IMR-90 (cell line): Measurements from ENCODE around the gene MTHFD2L. TPM values are rescaled to one million over a fixed set of nuclear protein-coding genes. Genes with fewer than 3 reads are reported as not detected.
A peak's percentile ranks its signal among the peaks of the same experiment; 100 is the strongest.

Source experiments
- ATAC-seq: fragments of 200-7000 bp; cut with Tn5 transposase; 2 replicates; pipeline ENCODE4 v1.9.1; 2020; ENCODE audit warnings: low read depth, mild to moderate bottlenecking, moderate library complexity
- BruUV-seq: library from RNA; stranded (reverse); fragments of 400-500 nt; replicated peaks from 2 replicates; lab custom pipeline; 2021; lab: Mats Ljungman, UMichigan
- CTCF ChIA-PET: fragments of 300-600 bp; formaldehyde crosslinking; extraction: SDS; loops from one replicate; lab custom pipeline; 2021; ENCODE audit warnings: antibody characterized with exemption; lab: Yijun Ruan, JAX
- POLR2A ChIA-PET: fragments of 300-600 bp; sonication (Branson Sonifier 250); formaldehyde crosslinking; loops from one replicate; lab custom pipeline; 2022; ENCODE audit warnings: antibody characterized with exemption; ENCODE audit not compliant: unreplicated experiment; lab: Charles Lee
- DNase-seq: peaks from one replicate; pipeline ENCODE4 v3.0.0; 2013
- H2AFZ ChIP-seq: replicated peaks from 2 replicates; pipeline ENCODE3; 2013; ENCODE audit warnings: low read length, mild to moderate bottlenecking; ENCODE audit not compliant: poor library complexity
- H2AK5ac ChIP-seq: 2 replicates; pipeline ENCODE4 v1.6.1; 2013; ENCODE audit warnings: low read depth, low read length, inconsistent platforms
- H2AK9ac ChIP-seq: replicated peaks from 2 replicates; pipeline ENCODE3; 2013; ENCODE audit warnings: mild to moderate bottlenecking, low read depth, low read length, moderate library complexity; ENCODE audit not compliant: poor library complexity
- H2BK120ac ChIP-seq: 2 replicates; pipeline ENCODE4 v1.6.1; 2013; ENCODE audit warnings: low read depth, low read length, inconsistent platforms
- H2BK15ac ChIP-seq: 3 replicates; pipeline ENCODE4 v1.6.1; 2013; ENCODE audit warnings: low read depth, low read length, inconsistent platforms
- H2BK20ac ChIP-seq: 2 replicates; pipeline ENCODE4 v1.6.1; 2013; ENCODE audit warnings: low read depth, mild to moderate bottlenecking, inconsistent platforms, low read length, moderate library complexity
- H2BK5ac ChIP-seq: 2 replicates; pipeline ENCODE4 v1.6.1; 2013; ENCODE audit warnings: mild to moderate bottlenecking, low read depth, low read length, inconsistent platforms; ENCODE audit not compliant: poor library complexity, severe bottlenecking
- H3K14ac ChIP-seq: replicated peaks from 2 replicates; pipeline ENCODE4 v1.6.1; 2013; ENCODE audit warnings: low read depth, low read length, inconsistent platforms
- H3K18ac ChIP-seq: 2 replicates; pipeline ENCODE4 v1.6.1; 2013; ENCODE audit warnings: low read depth, low read length, control low read depth
- H3K23ac ChIP-seq: 2 replicates; pipeline ENCODE4 v1.6.1; 2013; ENCODE audit warnings: low read depth, low read length, inconsistent platforms
- H3K27ac ChIP-seq: 2 replicates; pipeline ENCODE4 v1.5.1; 2013; ENCODE audit warnings: mild to moderate bottlenecking, control low read depth, low read length; ENCODE audit not compliant: insufficient read depth
- H3K27me3 ChIP-seq: 2 replicates; pipeline ENCODE4 v1.6.1; 2013; ENCODE audit warnings: low read length; ENCODE audit not compliant: control insufficient read depth, insufficient read depth
- H3K36me3 ChIP-seq: 2 replicates; pipeline ENCODE4 v1.6.1; 2013; ENCODE audit warnings: low read length, mixed read lengths; ENCODE audit not compliant: control insufficient read depth, insufficient read depth
- H3K4ac ChIP-seq: 2 replicates; pipeline ENCODE4 v1.6.1; 2013; ENCODE audit warnings: low read depth, low read length, inconsistent platforms
- H3K4me1 ChIP-seq: 2 replicates; pipeline ENCODE4 v1.6.1; 2013; ENCODE audit warnings: low read length, mixed read lengths; ENCODE audit not compliant: control insufficient read depth, insufficient read depth
- H3K4me2 ChIP-seq: 2 replicates; pipeline ENCODE4 v1.6.1; 2013; ENCODE audit warnings: low read depth, mild to moderate bottlenecking, control low read depth, low read length, moderate library complexity
- H3K4me3 ChIP-seq: 2 replicates; pipeline ENCODE4 v1.5.1; 2013; ENCODE audit warnings: low read depth, mild to moderate bottlenecking, control low read depth, low read length, moderate library complexity; ENCODE audit not compliant: insufficient read depth
- H3K56ac ChIP-seq: 2 replicates; pipeline ENCODE4 v1.6.1; 2013; ENCODE audit warnings: low read length, inconsistent platforms; ENCODE audit not compliant: insufficient read depth; ENCODE audit errors: extremely low read depth
- H3K79me1 ChIP-seq, 2 experiments: 2 replicates each; pipeline ENCODE4 v1.6.1; 2013; ENCODE audit warnings: low read length in 2 of 2, inconsistent platforms in 1 of 2, low read depth in 1 of 2
- H3K9ac ChIP-seq: 2 replicates; pipeline ENCODE4 v1.6.1; 2013; ENCODE audit warnings: low read depth, low read length, control low read depth
- H3K9me1 ChIP-seq: 2 replicates; pipeline ENCODE4 v1.6.1; 2013; ENCODE audit warnings: low read length, inconsistent platforms; ENCODE audit not compliant: insufficient read depth
- H3K9me3 ChIP-seq: 2 replicates; pipeline ENCODE4 v1.6.1; 2013; ENCODE audit warnings: low read length; ENCODE audit not compliant: control insufficient read depth, insufficient read depth
- H4K20me1 ChIP-seq: 2 replicates; pipeline ENCODE4 v1.6.1; 2013; ENCODE audit warnings: low read length, inconsistent platforms; ENCODE audit not compliant: insufficient read depth
- H4K5ac ChIP-seq: 2 replicates; pipeline ENCODE4 v1.6.1; 2013; ENCODE audit warnings: mild to moderate bottlenecking, low read depth, low read length, control low read depth
- H4K8ac ChIP-seq, 2 experiments: 2 replicates each; pipeline ENCODE4 v1.6.1; 2013; ENCODE audit warnings: low read depth in 2 of 2, low read length in 2 of 2, control low read depth in 1 of 2, inconsistent platforms in 1 of 2
- H4K91ac ChIP-seq: 2 replicates; pipeline ENCODE4 v1.6.1; 2013; ENCODE audit warnings: low read depth, low read length, inconsistent platforms; ENCODE audit not compliant: insufficient read depth
- MAFK ChIP-seq: IDR thresholded peaks from 2 replicates; pipeline ENCODE4 v1.6.1; 2012; ENCODE audit warnings: low read depth, low read length, improper control_type of control experiment
- RCOR1 ChIP-seq: IDR thresholded peaks from 2 replicates; pipeline ENCODE4 v1.6.1; 2012; ENCODE audit warnings: mild to moderate bottlenecking, low read length, improper control_type of control experiment; ENCODE audit not compliant: insufficient replicate concordance
- WGBS, 2 experiments: methylation state at CpG; one replicate each; pipeline versions ENCODE4 v1.1.5 to v1.1.7; 2013; ENCODE audit warnings: missing lambda C conversion rate in 2 of 2; ENCODE audit not compliant: insufficient read length in 1 of 2; ENCODE audit errors: extremely low coverage in 2 of 2; 5-methylcytosine and 5-hydroxymethylcytosine counted together
- dilution Hi-C: fragments of 300-500 bp; cut with HindIII; formaldehyde crosslinking; loops from one replicate; pipeline ENCODE4 v1.14.3; 2018; ENCODE audit warnings: low sequenced_read_pairs; ENCODE audit not compliant: unreplicated experiment
- in situ Hi-C: fragments of 300-500 bp; cut with MboI; formaldehyde crosslinking; loops from 3 replicates; pipeline ENCODE4 v1.14.3; 2019; ENCODE audit warnings: low sequenced_read_pairs, inconsistent platforms, mixed read lengths
- intact Hi-C: fragments of 100-400 bp; cut with micrococcal nuclease; formaldehyde crosslinking; loops from 2 replicates; pipeline ENCODE4 v1.10.0; 2022
- polyA plus RNA-seq, 3 experiments: library from polyadenylated mRNA; depleted of rRNA; stranded (reverse); fragments of >200 nt; gene quantifications; 2 replicates each; pipeline ENCODE4 v1.2.3, GENCODE V29; 2012; ENCODE audit warnings: low replicate concordance in 1 of 3
- total RNA-seq: library from RNA; depleted of rRNA; stranded (reverse); fragments of >200 nt; gene quantifications from 2 replicates; pipeline ENCODE4 v1.2.3, GENCODE V29; 2012

MTHFD2L gene
- total and polyA plus RNA-seq, 2 of the 4 experiments (the other 2 are of a cell fraction), result 2.8 to 4.3 TPM

DNA sequence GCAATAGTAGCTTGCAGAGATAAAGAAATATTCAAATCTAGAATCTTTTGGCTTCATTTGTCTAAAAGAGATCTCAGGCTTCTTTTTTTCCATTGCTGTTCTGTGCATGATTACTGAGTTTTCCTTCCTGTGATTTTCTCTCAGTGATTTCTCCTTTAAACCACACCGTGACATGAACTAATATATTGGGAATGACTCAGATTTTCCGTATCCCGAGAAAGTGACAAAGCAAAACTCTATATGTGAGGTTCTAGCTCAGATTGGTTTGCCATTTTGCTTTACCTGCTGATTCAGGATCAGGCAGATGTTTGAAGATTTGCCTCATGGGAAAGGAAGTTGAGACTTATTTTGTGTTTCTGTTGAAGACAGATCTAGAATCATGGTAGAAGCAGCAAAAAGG is 59.4 kb downstream of the MTHFD2L start:
- ChIA-PET POLR2A (interaction anchor here (0.6 kb wide), 1 partner anchor 11 kb away, joined by 4 read pairs; no protein-coding TSS in a partner anchor), CTCF (interaction anchor here (0.9 kb wide), 1 partner anchor 12 kb away, joined by 3 read pairs; no protein-coding TSS in a partner anchor)
- dilution Hi-C loops, result no loop called here

More for the DNA sequence above, 59.4 kb downstream of the MTHFD2L start:
- no peak overlapping the region for H3K27ac ChIP-seq
- no peak overlapping the region for H4K8ac ChIP-seq
- no peaks in the 10 kb centered on the region for H4K20me1 ChIP-seq
- no peak overlapping the region for H2BK20ac ChIP-seq
- no peak overlapping the region for H3K4me2 ChIP-seq
- no peak overlapping the region for H3K4ac ChIP-seq
- intact Hi-C loops (no loop called here), in situ Hi-C loops (no loop called here)
- H3K23ac ChIP-seq, result no peak overlapping the region
- peak; percentile 50 for DNase-seq
- H2AK5ac ChIP-seq, result no peak overlapping the region
- ATAC-seq, result no peak
- H3K36me3 ChIP-seq, result no peaks in the 10 kb centered on the region
- H2AK9ac ChIP-seq, result no peak overlapping the region
- no peak overlapping the region for H4K91ac ChIP-seq
- H3K4me1 ChIP-seq, result peaks cover 2% of the 10 kb centered on the region; the same call in 1 of the 2 replicates
- H2BK15ac ChIP-seq, result no peak overlapping the region
- H2BK120ac ChIP-seq, result no peak overlapping the region
- no peak overlapping the region for H3K14ac ChIP-seq
- H2BK5ac ChIP-seq, result no peak overlapping the region
- no peak overlapping the region for H3K18ac ChIP-seq
- no peaks in the 10 kb centered on the region for H3K79me1 ChIP-seq
- H3K4me3 ChIP-seq, result no peak overlapping the region
- no peaks in the 10 kb centered on the region for H3K27me3 ChIP-seq
- 0 out of 2 replicates have a peak, but pooled peaks have one; percentile 3 for TF ChIP-seq MAFK
- no peak for TF ChIP-seq RCOR1
- no TSS peak for BruUV-seq
- no peaks in the 10 kb centered on the region; the same call in 1 of the 2 replicates for H3K9me1 ChIP-seq
- H3K9me3 ChIP-seq, result no peaks in the 10 kb centered on the region
- H4K5ac ChIP-seq, result no peak overlapping the region
- no peak overlapping the region for H3K56ac ChIP-seq
- no peak overlapping the region for H2AFZ ChIP-seq
- no CpG with 5 or more reads among the region's 3 CpGs for WGBS, 2 experiments
- no peak overlapping the region for H3K9ac ChIP-seq
